HepG2 (cell line): Measurements from ENCODE around the gene POLR1G. TPM values are rescaled to one million over a fixed set of nuclear protein-coding genes. Genes with fewer than 3 reads are reported as not detected.
A peak's percentile ranks its signal among the peaks of the same experiment; 100 is the strongest.

Source experiments
- ARNT2 ChIP-seq: sonication (generic); formaldehyde crosslinking; IDR thresholded peaks from 2 replicates; pipeline ENCODE4 v1.8.0; 2022; ENCODE audit warnings: mild to moderate bottlenecking, low read depth, missing genetic modification reagents, moderate library complexity
- CHCHD3 ChIP-seq: sonication (generic); formaldehyde crosslinking; IDR thresholded peaks from 2 replicates; pipeline ENCODE4 v1.8.0; 2022; ENCODE audit warnings: mild to moderate bottlenecking, missing genetic modification reagents, moderate library complexity
- FOSL1 ChIP-seq: sonication (generic); formaldehyde crosslinking; IDR thresholded peaks from 2 replicates; pipeline ENCODE4 v1.9.0; 2021; ENCODE audit warnings: missing genetic modification reagents, borderline replicate concordance
- FOXO1 ChIP-seq: sonication (generic); formaldehyde crosslinking; IDR thresholded peaks from 2 replicates; pipeline ENCODE4 v1.4.0; 2020; ENCODE audit warnings: missing genetic modification reagents
- FOXO4 ChIP-seq: sonication (generic); formaldehyde crosslinking; conservative IDR thresholded peaks from 2 replicates; pipeline ENCODE4 v1.8.1; 2023; ENCODE audit warnings: missing genetic modification reagents
- GLMP ChIP-seq: sonication (generic); formaldehyde crosslinking; IDR thresholded peaks from 2 replicates; pipeline ENCODE4 v1.9.0; 2021; ENCODE audit warnings: missing genetic modification reagents, mild to moderate bottlenecking, borderline replicate concordance
- JARID2 ChIP-seq: sonication (generic); formaldehyde crosslinking; IDR thresholded peaks from 2 replicates; pipeline ENCODE4 v1.8.1; 2023; ENCODE audit warnings: missing genetic modification reagents, inconsistent platforms; ENCODE audit not compliant: insufficient replicate concordance
- MTF1 ChIP-seq: sonication (generic); formaldehyde crosslinking; IDR thresholded peaks from 2 replicates; pipeline ENCODE4 v1.5.0; 2020; ENCODE audit warnings: missing genetic modification reagents
- NCOA5 ChIP-seq: sonication (generic); formaldehyde crosslinking; IDR thresholded peaks from 2 replicates; pipeline ENCODE4 v1.4.0; 2020; ENCODE audit warnings: missing genetic modification reagents
- PITX1 ChIP-seq: sonication (generic); formaldehyde crosslinking; IDR thresholded peaks from 2 replicates; pipeline ENCODE4 v1.5.1; 2020; ENCODE audit warnings: mild to moderate bottlenecking, missing genetic modification reagents
- POGZ ChIP-seq: sonication (generic); formaldehyde crosslinking; IDR thresholded peaks from 2 replicates; pipeline ENCODE4 v1.4.0; 2020; ENCODE audit warnings: mild to moderate bottlenecking, missing genetic modification reagents
- SALL2 ChIP-seq: sonication (generic); formaldehyde crosslinking; IDR thresholded peaks from 2 replicates; pipeline ENCODE4 v1.8.1; 2023; ENCODE audit warnings: mild to moderate bottlenecking, missing genetic modification reagents, inconsistent platforms
- ZBTB25 ChIP-seq: IDR thresholded peaks from 2 replicates; pipeline ENCODE4 v1.6.1; 2018; ENCODE audit warnings: missing genetic modification reagents
- ZNF343 ChIP-seq: sonication (generic); formaldehyde crosslinking; IDR thresholded peaks from 2 replicates; pipeline ENCODE4 v1.4.0; 2020; ENCODE audit warnings: mild to moderate bottlenecking, missing genetic modification reagents
- ZNF543 ChIP-seq: sonication (generic); formaldehyde crosslinking; IDR thresholded peaks from 2 replicates; pipeline ENCODE4 v1.4.0; 2020; ENCODE audit warnings: mild to moderate bottlenecking, missing genetic modification reagents
- ZNF703 ChIP-seq: sonication (generic); formaldehyde crosslinking; IDR thresholded peaks from 2 replicates; pipeline ENCODE4 v1.5.1; 2020; ENCODE audit warnings: missing genetic modification reagents, mild to moderate bottlenecking, moderate library complexity, borderline replicate concordance
- polyA plus RNA-seq, 8 experiments: library from polyadenylated mRNA; depleted of rRNA in 3 of 8; stranded (reverse) in 7 of 8; unstranded in 1 of 8; fragments of >200 nt; fragmentation: Illumina TruSeq in 4 of 8; extraction: Trizol in 4 of 8; gene quantifications; 2 replicates each; pipeline versions ENCODE4 v1.2.1 to v1.2.3, GENCODE V29; 2011 to 2016; ENCODE audit warnings: low read depth in 4 of 8, missing spikeins in 1 of 8, mixed read lengths in 1 of 8; ENCODE audit not compliant: insufficient read depth in 1 of 8
- total RNA-seq, 5 experiments: library from RNA; depleted of rRNA; stranded (reverse); fragments of >200 nt; fragmentation: Illumina TruSeq; extraction: Trizol; gene quantifications; 2 replicates each; pipeline ENCODE4 v1.2.3, GENCODE V29; 2016; ENCODE audit warnings: low read depth in 1 of 5

Gene POLR1G
- total and polyA plus RNA-seq, 2 of the 13 experiments (the other 11 are each of a cell fraction or from before 2014, with no cell fraction given) = 3.5 to 20.8 TPM

- TF ChIP-seq JARID2 (CRISPR knock-in tag) (no peak), FOXO4 (no peak), POGZ (CRISPR knock-in tag) (no peak), ZBTB25 (CRISPR knock-in tag) (no peak), ARNT2 (CRISPR knock-in tag) (no peak), ZNF543 (peak; percentile 13; the same call in 1 of the 2 replicates), CHCHD3 (CRISPR knock-in tag) (no peak), NCOA5 (CRISPR knock-in tag) (no peak), PITX1 (CRISPR knock-in tag) (no peak), GLMP (CRISPR knock-in tag) (no peak), ZNF703 (CRISPR knock-in tag) (no peak), MTF1 (CRISPR knock-in tag) (no peak), FOSL1 (no peak), ZNF343 (CRISPR knock-in tag) (no peak), FOXO1 (CRISPR knock-in tag) (no peak), SALL2 (CRISPR knock-in tag) (no peak)
These were observed 16.7 kb downstream of the POLR1G start (continued) for GRCh38 chr19:45423033-45423588.
